ENCODE measurements around the gene NRXN3. TPM values are rescaled to one million over a fixed set of nuclear protein-coding genes. Genes with fewer than 3 reads are reported as not detected.

NRXN3 gene
- total RNA-seq, 1 donor from 2014 or later, result 35.6 TPM

- DNase-seq, result no peak
Observed at GRCh38 chr14:78588906-78589305, 418.7 kb downstream of the NRXN3 start.

GRCh38 chr14:78592616-78593219, 422.5 kb downstream of the NRXN3 start:
- no peak for DNase-seq

DNA sequence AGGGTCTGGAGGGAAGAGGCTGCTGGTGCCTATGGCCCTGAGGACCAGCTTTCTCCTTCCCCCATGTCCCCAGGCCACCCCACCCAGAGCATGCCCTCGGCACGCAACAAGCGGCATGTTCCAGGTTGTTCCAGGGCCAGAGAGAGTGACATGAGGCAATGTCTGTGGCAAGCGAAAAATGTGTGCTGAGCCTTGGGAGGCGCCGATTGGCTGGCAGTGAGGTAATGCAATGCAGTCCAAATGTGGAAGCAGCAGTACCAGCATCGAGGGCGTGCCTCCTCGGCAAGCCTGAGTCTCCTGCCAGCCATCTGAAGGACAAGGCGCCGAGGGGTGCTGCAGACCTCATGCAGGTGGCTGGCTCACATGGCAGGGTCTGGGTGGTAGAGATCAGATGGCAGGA, 423.8 kb downstream of the NRXN3 start:
- peak; percentile 56 for DNase-seq

DNA sequence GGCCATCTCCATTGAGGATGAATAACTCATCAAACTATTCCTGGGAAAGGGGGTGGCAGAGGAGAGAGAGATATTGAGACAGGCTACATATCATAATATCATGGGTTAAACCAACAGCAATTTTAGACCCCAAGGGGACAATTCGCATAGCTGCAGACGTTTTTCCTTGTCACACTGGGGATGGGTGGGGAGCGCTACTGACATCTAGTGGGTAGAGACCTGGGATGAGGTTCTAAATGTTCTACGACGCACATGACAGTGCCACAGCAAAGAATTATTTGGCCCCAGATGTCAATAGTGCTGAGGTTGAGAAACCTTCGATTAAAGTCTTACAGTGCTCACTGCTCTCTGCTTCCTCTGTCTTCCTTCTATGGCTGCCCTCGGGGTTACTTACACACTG, 425.6 kb downstream of the NRXN3 start:
- DNase-seq, result no peak

DNA sequence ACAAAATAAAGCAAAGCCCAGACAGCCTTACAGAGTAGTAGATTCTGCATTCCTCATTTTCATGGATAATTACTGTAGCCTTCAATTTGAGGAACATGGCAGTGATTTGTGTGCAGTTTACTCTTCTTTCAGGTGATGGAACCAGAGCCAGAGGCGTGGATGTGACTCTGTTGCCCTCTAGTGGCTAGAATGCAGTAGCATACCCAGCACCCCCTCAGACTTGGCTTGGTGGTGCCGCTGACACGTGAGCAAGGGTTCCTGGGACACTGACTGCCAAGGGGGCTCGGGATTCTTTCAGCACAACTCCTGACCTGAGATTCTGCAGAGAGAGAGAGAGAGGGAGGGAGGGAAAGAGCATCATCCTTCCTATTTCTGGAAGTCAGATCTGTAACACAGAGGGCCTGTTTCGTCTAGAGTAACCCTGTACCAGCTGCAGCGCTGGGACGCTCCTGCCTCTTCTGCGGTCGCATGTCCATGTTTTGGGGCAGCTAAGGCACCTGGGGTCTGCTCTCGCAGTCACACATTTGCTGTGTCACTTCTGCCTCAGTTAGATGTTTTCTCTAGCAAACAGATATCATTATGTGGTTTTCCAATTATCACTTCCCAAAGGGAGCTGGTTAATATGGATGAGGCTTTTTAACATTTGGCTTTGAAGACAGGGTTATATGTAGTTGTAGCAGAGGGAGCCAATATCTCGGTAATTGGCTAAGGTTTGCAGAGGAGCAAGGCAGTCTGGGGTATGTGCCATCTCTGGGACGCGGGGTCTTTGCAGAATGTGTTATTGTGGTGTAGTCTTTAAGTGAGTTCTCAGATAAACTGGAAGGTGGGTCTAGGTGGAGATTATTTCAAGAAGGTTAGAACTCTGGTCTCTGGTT, 428.1 kb downstream of the NRXN3 start:
- DNase-seq, result peak; percentile 51

- no peak for DNase-seq
Observed at GRCh38 chr14:78605025-78605762, 435.0 kb downstream of the NRXN3 start.

DNA sequence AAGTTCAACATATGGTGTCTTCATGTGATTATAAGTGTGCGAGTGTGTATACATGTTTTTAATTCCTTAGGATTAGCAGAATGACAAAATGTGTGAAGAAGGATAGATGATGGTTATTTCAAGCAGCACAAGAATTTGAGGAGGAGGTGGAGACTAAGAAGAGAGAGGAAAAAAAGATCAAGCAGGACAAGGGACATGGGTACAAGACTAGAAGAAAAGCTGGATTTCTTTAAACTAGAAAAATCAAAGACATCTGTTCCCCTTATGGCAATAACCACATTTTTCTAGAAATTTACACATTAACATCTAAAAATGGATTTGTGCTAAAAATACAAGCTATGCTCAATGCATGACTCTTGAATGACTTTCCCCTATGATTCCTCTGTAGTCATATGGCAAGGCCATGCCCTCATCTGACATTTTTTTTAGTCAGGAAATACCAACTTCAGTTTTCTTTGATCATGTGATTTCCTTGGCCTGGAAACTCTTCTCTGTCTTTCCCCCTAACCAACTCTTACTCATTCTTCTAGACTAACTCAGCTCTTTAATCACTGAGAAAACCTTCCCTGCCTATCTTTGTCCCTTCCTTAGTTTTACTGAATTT, 435.8 kb downstream of the NRXN3 start:
- no peak for DNase-seq

- no peak for DNase-seq
Observed at GRCh38 chr14:78608998-78609787, 439.0 kb downstream of the NRXN3 start.

- no peak for DNase-seq
Observed at GRCh38 chr14:78610994-78611393, 440.8 kb downstream of the NRXN3 start.

DNA sequence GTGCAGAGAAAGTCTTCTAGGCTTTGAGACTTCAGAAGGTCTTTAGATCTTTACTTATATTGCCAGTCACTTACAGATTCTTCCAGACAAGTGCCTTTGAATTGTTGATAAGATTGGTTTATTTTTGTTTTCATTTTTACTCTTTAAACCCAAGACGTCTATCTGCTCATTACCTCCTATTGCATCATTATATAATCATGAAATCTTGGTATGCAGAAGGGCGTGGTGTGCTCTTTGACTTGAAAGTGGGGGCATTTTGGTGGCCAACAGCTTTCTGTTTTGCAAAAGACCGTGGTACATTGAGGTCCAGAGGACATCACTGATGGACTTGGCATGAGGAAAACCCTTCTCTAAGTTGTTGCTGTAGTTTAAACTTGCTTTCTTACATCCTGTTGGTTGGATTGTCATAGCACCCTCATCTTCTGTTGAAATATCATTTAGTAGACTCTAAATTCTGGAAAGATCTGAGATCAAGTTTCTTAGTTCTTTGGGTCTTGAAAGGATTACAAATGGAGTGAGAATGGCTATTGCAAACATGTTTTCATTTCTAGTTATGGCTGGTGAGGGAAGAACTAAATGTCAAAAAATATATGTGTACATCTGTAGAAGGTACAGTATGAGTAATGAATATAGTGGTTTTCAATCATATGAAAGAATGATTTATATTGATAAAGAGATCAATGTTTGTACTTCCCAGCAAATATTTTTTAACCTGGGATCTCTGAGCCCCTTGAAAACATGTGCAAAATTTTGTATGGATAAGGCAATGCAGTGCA, 441.8 kb downstream of the NRXN3 start:
- DNase-seq, result no peak

- DNase-seq, result peak; percentile 21
Observed at GRCh38 chr14:78612666-78613065, 442.5 kb downstream of the NRXN3 start.

DNA sequence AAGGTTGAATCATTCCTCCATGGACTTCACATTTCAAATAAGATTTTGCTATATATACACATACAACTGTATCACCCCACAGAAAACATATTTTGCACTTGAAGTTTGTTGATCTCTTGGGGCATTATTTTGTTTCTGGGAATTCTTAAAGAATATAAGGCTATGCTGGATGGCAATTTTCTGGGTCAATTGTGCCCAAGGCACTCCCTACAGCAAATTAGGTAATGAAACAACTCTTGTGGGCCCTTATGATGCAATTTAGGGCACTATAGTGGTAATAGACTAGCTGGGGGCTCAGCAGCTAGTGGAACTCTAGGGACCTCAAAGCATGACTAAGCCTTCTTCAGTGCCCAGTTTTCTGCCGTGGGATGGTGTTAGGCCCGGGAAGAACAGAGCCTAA, 444.4 kb downstream of the NRXN3 start:
- no peak for DNase-seq

- no peak for DNase-seq
Observed at GRCh38 chr14:78617735-78618134, 447.6 kb downstream of the NRXN3 start.

DNA sequence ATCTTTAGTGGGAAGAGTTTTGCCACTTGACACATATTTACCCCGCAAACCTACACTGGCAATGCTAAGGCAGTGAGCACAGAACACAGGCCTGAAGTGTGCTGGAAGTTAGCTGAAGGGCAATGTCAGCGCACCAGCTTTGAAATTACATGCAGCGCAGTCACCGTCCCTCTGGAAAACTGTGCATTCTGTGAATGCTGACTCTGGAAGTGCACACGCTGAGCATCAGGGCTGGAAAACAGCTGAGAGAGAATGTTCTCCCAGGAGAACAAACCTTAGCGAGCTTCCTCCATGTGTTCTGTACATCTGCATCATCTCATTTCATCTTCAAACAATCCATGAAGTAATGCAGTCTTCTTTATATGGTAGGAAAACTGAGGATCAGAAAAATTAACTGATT, 448.2 kb downstream of the NRXN3 start:
- no peak for DNase-seq

DNA sequence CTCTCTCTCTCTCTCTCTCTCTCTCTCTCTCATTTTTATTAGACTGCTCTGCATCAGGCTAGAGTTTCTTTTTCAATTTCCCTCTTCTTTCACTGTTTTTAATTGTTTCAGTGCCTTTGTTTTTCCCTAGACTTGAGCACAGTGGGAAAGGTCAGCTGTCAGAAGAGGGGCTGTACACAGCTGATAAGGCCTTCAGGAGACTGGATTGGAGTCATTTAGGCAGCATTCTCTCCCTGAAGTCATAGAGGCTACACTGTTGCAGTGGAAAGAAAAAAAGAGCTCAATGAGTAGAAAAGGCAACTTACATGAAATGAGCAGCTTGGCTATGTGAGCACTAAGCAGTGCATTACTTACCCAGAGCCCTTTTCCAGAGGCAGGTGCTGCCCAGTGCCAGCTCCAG, 456.9 kb downstream of the NRXN3 start:
- DNase-seq, result no peak

GRCh38 chr14:78631551-78631950, 461.4 kb downstream of the NRXN3 start:
- DNase-seq, result no peak

- no peak for DNase-seq
Observed at GRCh38 chr14:78633752-78634151, 463.6 kb downstream of the NRXN3 start.

DNA sequence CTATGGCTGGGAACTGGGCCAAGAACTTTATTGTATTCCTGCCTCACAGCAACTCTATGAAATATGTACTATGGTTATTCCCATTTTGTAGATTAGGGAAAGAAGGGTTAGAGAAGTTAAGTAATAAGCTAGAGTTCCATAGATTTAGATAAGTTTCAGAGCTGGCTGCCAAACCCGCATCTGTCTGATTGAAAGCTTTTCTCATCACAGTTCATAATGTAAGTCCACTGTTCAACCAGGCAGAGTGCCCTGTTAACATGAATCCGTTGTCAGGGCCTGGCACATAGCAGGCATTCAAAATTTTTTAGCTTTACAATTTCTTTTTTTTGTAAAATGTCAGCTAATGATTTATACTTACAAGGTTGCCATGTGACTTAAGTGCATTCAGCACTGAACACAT, 467.3 kb downstream of the NRXN3 start:
- no peak for DNase-seq

DNA sequence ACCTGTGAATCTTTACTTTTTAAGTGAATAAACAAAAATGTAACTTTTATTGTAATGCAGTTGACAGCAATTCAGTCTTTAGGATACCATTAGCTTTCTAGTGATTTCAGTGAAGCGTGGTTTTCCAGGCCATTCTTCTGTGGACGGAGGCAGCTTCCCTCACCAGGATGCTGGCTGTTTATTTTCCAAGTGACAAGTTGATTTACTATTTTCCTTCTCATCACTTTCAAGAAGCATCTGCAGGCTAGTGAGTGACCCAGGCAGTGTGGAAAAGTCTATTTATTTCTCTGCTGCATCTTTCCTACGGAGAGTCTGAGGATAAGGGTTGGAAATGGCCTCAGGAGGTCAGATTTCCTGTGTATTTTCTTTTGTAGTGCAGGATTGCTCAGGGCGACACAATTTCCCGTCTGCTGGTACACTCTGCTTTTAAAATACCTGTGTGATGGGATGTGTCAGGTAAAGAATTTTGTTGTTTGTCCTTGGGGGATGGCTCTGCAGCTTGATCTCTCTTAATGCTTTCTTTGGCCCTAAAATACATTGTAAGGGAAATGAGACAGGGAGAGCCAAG, 467.8 kb downstream of the NRXN3 start:
- DNase-seq, result no peak

- no peak for DNase-seq
Observed at GRCh38 chr14:78638926-78639325, 468.8 kb downstream of the NRXN3 start.
